ENCODE data around the gene MAD2L2.

GRCh38 chr1:11676386-11677103 is 4.4 kb downstream of the MAD2L2 start:
- TF ChIP-seq CTCF (IDR thresholded peaks at IDR 0.05) (no peak), ZNF281 (CRISPR knock-in tag; IDR thresholded peaks at IDR 0.05) (no peak), MAX (CRISPR knock-in tag; IDR thresholded peaks at IDR 0.05) (no peak), CBFB (CRISPR knock-in tag; IDR thresholded peaks at IDR 0.05; ENCODE audit: low read depth) (no peak), NR3C1 (CRISPR knock-in tag; conservative IDR thresholded peaks at IDR 0.05; ENCODE audit: low read depth) (no peak), ZNF671 (CRISPR knock-in tag; IDR thresholded peaks at IDR 0.05) (no peak)
